Inferior parietal cortex (tissue), 1 donor: ENCODE data around the gene PPP6R2.

Source experiments
- DNase-seq: peaks from one replicate; pipeline ENCODE4 v3.0.0-alpha.2; 2016; ENCODE audit errors: extremely low spot score

PPP6R2 gene

DNA sequence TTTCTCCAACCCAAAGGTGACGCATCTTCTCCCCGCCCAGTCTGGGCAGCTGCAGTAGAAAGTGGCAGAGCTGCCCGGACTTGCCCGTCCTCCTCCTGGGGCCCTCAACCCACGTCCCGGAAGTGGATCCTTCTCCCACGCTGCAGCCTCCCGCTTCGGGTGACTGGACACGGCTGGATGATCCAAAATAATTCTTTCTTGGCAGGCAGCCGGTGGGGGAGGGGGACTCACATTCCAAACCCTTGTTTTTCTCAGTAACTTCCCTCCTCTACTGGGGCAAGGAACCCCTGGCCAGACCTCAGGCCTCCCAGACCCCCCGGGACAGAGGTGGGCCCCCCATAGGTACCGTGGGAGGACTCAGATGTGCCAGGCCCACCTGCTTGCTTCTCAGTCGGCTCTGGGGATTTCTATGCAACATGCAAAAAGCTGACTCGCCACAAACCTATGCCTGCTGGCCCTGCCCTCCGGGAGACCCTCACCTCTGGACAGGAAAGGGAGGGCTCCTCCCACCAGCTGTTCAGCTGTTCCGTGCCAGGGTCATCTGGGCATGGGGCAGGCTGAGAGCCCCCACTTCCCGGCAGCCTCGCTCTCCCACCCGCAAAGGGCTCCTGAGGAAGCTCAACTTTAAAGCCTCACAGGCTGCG is 37.1 kb upstream of the PPP6R2 start:
- DNase-seq, result no peak

DNA sequence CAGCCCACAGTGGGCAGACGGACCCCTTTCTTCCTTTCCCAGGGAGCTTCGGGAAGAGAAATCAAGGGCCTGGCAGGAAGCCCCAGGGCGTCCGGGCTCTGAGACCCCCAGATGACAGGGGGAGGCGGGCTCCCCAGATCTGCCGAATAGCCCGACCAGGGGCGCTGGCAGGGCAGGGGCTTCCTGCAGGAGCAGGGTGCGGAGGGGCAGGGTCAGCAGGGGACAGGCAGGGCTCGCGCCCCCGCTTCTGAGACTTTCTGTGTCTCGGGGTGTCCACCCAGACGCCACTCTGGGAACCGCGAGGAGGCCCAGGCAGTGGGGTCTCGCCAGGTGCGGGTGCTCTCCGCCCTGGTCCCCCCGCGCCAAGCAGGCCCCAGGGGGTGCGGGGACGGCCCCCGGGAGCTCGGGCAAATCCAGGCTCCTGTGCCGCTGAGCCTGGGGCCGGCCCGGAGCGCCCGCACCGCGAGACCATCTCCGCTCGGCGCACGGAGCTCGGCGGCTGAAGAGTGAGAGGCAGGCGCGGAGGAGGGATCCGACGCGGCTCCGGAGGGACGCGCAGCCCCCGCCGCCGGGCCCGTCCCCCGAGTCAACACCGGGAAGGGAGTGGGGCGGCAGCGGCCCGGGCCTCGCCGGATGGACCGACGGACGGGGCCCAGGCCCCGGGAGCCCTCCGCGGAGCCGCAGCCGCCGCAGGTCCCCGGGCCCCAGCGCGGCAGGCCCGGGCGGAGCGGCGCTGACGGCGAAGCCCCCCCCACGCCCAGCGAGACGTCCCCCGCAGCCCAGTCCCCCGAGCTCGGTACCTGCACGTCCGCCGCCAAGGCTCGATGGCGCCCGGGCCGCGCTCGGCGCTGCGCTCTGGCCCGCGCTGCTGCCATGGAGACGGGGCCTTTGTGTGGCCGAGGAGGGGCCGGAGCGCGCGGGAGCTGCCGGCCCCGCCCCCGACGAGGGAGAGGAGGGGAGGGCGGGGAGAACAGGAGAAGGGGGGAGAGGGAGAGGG is 36.1 kb upstream of the PPP6R2 start, which contains the start of gene PLXNB2:
PLXNB2 (minus strand) TSS at position 894 of the 997 bp plus-strand sequence. CDS start 17,062 bp downstream, outside the sequence.
- DNase-seq, result peak; percentile 69

DNA sequence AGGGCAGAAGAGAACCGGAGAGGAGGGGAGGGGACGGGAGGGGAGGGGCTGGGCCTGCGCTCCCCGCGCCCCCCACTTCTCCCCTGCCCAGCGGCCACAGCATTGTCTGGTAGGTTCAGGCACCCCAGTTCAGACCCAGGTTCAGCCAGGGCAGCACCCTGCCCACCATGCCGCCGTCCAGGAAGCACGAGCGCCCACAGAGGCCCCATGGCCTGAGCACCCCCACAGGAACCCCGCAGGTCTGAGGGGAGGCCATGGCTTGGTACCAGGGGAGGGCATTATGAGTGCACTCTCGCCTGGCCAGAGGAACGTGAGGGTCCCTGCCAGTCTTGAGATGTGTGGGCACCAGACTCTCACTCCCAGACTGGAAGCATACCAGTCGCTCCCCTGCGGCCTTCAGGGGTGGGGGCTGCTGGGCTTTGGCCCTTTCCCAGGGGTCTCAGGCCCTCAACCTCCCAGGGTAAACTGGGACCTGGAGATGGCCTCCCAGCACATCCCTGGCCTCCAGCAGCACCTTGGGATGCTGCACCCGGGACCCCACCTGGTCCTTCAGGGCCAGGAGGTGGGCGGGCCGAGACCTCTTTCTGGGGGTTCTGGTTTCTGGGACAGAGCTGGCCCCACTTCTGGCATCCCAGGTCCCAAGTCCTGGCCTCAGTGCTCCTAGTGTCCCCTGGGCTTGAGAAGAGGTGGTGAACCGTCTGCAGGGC is 35.1 kb upstream of the PPP6R2 start:
- no peak for DNase-seq

DNA sequence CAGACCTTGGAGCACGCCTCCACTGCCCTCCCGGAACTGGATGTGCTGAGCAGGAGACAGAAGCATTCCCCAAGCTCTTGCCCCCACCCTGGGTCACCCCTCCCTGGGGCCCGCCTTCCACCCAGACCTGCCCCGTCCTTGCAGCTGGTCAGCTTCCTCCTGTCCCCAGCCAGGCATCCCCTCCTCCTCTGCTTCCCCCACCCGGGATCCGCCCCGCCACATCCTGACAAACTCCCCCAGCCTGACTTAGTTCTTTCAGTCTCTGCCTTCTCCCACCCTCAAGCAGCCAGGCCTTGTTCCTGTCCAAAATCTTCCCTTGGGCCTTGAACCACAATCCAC is 34.6 kb upstream of the PPP6R2 start:
- no peak for DNase-seq

DNA sequence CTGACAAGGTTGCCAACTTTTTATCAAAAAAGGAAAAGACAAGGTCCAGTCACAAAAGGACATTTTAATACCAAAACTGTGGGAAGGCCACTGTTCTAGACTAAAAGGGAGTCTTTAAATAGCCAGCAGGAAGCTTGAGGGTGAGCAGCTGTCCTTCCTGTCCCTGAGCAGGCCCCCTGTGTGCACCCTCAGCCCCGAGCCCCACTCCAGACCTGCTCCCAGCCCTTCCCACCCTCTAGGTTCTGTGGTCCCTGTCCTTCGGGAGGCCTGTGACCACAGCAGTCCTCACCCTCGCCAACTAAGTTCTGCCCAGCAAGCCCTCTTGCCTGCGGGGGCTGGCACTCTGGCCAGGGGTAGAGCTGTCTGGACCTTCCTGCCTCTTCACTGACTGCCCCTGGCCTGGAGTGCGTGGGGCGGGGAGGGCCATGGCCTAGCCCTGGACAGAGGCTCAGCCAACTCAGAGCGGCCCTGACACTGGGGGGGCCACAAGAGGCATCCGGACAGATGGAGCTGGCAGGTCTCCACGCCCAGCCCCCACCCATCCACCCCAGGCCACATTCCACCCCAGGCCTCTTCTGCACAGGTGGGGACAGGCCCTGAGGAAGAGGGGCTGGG is 34.0 kb upstream of the PPP6R2 start:
- DNase-seq, result no peak

DNA sequence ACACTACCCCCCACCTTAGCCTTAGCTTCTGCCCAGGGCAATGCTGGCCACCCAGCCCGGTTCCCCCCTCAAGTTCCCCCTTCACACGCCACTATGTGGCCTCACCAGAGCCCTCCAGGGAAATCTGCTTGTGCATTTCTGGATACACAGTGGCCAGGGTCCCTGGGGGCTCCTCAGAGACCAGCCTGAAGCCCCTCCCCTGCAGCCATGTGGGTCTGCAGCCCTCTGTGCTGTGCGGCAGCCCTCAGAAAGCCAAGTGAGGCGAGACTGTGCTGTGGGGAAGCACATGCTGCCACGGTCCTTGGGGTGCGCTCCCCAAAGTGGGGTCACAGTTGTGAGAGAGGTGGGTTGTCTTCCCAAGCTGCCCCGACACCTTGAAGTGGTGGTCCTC is 33.5 kb upstream of the PPP6R2 start:
- DNase-seq, result no peak

DNA sequence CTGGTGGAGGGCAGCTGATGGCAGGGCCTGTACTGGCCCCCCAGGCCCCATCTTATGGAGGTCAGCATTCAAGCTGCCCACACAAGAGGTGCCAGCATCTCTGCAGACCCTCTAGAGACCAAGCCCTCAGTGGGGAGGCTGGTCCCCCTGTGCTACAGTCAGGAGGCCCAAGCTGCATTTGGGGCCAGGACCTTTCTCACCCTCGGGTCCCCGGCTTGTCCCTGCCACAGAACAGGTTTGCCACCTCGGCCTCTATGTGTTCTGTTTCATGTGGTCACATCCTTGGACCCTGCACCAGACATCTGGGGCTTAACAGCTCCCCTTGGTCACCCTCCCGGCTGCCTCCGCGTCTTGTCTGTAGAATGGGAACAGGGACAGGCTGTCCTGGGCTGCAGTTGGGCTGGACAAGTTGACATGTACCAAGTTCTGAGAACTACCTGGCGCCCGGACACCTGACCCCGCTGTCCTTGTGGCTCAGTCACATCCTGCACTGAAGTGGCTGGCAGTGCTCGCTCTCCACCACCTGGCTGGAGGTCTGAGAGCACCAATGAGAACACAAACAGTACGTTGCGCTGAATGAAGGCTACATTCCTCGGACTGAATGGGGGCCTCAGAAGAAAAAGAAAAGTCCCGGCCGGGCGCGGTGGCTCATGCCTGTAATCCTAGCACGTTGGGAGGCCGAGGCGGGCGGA is 33.0 kb upstream of the PPP6R2 start:
- no peak for DNase-seq

DNA sequence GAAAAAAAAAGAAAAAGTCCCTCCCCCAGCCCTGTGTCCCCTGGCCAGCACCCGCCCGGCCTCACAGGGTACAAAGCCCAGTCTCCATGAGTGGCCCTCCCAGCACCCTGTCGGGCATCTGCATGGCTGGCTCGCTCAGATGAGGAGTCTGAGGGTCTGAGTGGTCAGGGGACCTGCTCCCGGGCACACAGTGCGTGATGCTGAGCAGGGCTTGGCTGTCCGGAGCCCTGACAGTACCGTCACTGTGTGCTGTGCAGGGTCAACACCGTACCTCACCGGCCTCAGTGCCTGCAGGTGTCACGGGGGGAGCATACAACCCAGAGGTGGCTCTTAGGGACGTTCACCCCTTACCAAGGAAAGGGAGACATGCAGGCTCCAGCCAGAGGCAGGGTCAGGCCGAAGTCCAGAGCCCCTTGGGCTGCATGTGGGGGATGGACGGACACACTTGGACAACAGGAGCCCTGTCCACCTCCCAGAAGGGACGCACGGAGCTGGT is 32.1 kb upstream of the PPP6R2 start:
- no peak for DNase-seq

DNA sequence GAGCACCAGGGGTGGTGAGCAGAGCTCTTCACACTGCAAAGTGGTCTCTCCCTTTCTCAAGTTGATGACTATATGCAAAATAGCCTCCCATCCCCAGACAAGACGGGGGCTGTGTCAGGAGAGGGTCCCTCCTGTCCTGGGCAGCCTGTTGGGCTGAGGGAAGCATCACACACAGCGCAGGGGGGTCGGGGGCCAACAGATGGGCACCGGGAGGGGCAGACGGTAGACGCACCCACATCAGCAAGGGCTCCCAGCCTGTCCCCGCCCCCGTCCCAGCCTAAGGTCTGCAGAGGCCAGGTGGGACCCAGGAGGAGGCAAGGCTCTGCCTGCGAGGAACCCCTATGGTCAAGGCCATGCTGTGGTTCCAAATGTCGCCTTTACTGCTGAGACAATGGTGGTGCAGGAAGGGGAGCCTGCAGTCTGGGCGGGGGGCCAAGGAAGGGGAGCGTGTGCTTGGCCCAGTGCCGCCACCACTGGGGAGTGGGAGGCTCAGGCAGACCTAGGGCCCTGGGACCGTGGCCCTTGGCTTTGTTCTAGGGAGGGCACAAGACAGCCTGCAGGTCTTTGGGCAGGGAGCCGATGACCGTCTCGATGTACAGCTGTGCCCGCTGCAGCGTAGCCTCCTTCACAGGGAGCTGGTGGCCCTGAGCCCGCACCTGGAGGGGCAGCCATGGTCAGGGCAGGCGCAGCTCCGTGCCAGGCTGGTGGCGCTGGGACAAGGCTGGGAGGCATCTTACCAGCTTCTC is 31.3 kb upstream of the PPP6R2 start:
- no peak for DNase-seq

DNA sequence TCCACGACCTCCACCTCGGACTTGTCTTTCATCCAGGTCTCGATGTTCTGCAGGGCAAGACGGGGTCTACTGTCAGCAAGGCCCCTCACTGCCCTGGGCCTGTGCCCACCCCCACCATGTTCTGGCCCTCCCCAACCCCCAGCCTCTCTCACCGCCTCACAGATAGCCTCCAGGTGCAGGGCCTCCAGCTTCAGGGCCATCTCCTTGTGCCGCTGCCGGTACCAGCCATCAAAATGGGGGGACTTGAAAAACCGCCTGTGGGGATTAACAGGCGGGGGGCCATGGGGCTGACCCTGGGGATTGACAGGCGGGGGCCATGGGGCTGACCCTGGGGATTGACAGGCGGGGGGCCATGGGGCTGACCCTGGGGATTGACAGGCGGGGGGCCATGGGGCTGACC is 30.8 kb upstream of the PPP6R2 start:
- DNase-seq, result no peak

DNA sequence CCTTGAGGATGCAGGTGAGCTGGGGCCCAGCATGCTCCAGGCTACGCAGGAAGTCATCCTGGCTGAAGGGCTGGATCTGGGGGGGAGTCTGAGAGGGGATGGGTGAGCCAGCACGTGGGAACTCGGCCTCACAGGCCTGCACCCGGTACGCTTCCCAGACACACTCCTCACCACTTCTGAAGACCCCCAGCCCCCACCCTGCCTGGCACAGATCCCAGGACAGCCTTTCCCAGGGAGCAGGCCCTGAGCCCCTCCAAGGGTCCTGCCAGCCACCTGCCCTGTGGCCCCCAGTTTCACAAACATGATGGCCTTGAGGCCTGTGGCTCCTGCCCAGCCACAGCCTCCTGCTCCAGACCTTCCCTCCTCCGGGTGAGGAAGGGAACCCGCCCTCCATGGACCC is 30.1 kb upstream of the PPP6R2 start:
- DNase-seq, result no peak

DNA sequence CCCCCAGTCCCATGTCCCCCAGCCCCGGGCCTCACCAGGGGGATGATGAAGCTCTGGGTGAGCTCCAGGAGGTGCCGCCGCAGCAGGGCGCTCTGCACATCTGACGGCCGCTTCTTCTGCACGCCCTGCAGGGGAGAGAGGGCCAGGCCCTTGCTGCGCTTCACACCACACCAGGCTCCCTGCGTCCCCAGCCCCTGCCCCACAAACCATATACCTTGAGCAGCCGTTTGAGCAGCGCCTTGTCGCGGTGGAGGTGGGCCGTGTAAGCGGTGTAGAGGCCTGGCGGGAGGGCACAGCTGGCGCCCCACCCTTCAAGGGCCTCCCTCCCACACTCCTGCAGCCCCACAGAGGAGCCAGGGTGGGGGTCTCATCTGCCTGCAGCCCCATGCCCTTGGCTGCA is 29.5 kb upstream of the PPP6R2 start:
- DNase-seq, result no peak

DNA sequence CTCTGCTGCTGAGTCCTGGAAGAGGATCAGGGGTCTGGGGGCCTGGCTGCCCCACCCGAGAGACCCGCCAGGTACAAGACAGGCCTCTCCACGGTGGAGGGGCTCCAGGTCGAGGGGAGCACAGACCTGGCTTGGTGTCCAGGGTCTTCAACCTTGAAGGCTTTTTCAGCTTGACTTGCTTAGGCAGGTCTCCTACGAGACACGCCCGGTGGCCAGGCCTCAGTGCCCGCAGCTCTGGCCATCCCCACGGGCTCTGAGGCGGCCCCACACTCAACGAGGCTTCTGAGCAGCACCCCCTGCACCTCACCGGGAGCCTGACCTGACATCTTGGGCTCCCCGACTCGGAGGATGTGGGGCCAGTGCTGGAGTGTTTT is 29.1 kb upstream of the PPP6R2 start:
- DNase-seq, result no peak

DNA sequence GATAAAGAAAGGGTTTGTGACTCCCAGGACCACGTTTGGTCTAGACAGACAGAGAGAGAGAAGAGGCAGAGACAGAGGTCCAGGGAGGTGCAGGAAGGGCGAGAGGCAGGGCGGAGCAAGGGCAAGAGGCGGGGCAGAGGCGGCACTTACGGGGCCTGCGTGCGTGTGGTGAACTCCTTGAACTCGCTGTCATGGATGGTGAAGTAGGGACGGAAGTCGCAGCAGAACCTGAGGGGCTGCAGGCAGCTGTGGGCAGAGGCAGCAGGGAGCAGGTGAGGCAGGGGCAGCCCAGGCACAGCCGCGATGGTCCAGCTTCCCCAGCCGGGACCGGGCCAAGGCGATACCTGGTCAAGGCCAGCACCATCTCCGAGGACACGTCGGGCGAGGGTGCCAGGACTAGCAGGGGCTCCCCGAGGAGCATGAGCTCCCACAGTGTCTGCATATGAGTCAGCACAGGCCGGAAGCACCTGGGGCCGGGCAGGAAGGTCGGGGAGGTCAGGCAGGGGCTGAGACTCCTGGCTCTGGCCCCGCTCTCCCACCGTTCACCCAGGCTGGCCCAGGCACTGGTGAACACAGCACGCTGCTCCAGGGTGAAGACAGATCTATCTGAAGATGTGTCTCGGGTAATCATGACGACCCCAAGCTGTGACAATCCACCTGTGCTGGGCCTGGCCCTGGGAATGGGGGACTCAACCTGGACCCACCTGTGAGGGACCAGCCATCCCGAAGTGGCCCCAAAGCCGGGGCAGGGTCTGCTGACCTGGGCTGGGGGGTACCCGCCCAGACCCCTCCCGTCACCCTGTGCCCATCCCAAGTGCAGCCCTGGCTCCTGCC is 28.5 kb upstream of the PPP6R2 start:
- no peak for DNase-seq

DNA sequence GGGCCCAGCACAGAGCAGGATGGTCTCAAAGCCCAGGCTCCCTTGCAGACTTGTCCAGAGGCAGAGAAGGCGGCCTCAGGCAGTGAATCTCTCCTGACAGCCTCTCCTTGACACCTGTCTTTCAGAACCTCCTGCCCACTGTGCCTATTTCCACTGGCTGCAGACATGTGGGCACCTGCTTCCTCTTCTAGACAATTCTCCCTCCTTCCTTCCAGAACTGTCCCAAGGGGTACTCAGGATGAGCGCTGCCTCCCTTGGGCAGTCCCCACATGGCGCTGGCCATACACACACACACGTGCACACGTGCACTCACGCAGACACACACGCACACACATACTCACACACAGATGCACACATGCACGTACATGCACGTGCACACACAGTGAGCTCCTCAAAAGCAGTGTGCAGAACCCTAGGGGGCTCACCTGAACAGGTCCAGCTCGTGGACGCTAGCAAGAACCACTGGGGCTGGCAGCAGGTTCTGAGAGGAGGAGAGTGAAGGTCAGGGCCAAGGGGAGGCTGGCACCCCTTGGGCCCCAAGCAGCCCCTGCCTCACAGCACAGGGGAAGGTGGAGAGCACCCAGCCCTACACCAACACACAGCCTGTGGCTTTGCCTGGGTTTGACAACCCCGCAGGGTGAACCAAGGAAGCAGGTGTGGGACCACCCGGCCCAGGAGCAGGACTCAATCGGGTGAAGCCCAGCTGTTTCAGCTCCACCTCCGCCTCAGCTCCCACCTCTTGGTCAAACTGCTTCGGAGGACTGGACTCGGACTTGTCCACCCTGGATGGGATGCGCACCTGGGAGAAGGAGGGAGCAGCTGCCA is 27.6 kb upstream of the PPP6R2 start:
- DNase-seq, result no peak

DNA sequence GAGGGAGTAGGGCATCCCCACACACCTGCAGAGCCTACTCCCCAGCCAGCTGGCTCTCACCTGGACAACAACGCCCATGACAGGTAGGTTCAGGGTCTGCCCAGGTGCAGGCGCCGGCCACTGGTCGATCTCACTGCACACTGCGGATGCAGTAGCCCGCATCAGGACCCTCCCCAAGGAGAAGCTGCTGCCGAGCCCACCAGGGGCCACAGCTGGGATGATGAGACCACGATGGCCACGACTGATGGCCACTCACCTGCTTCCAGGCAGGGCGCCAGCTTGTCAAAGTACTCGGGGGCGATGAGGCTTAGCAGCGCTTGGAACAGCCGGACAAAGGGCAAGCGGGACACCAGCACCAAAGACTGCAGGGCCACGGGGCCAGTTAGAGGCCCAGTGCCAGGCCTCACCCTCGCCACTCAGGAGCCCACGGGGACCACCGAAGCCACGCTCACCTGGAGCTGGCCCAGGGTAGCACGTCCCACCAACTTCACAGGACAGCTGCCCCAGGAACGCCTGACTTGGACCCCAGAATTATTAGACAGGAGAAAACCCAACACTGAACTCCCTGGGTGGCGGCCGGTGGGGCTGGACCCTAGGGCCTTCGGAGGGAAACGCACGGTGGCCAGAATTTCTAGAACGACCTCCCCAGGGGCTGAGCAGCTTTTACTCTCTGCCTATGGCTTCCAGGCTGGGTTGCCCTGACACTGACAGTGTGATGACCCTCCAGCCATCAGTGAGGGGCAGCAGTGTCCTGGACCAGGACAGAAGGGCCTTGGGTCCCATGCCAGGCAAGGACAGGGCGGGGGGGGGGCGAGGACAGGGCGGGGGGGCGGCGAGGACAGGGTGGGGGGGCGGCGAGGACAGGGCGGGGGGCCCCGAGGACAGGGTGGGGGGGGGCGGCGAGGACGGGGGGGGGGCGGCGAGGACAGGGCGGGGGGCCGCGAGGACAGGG is 26.7 kb upstream of the PPP6R2 start:
- DNase-seq, result no peak

DNA sequence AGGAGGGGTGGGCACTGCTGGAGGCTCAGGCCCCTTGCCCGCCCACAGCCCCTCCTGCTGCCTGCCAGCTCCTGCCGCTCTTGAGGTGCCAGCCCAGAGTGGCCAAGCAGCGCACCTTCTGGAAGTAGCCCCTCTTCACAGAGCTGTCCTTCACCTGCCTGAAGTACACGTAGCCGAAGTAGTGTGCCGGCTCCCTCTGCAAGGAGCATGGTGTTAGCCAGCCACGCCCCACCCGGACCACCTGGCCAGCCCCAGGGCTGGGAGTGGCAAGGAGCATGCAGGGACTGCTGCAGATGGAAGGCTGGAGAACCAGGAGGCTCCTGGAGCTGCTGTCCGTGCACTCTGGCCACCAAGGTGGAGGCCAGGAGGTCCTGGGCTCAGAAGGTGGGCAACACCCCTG is 25.9 kb upstream of the PPP6R2 start:
- no peak for DNase-seq

DNA sequence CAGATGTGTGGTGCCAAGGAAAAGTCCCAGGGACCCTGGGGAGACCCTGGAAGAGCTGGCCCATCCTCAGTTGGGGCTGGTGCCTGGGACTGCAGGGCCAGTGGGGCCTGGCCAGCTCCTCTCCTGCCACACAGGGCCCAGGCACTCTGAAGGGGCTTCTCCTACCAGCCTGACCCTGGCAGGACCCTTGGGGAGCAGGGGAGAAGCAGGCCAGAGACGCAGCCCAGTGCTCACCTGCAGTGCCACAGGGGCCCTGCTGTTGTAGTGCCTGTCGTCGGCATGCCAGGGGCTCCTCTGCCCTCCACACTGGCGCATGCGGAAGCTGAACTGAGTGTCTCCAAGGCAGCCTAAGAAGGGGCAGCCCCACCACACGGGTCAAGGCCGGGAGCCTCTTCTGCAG is 25.5 kb upstream of the PPP6R2 start:
- DNase-seq, result no peak
